ENCODE results near the gene PALLD.

DNA sequence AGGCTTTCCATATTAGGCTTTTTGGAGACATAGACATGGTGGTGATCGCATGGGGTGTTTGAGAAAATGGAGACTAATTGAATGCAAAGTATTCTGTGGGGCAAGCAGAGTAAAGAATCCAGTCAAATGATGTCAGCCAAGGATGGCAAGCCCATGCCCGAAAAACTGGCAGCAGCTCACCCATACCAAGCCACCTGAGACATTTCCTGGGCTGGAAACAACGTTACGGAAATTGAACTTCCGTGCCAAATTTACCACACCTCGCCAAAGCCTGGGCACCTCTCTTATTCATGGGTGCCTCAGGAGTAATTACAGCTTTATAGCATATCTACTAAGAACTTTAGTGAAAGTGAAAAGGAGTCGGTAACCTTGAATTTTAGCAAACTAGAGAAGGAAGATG lies 346.8 kb downstream of the PALLD start:
- TF ChIP-seq, protein P1, sequence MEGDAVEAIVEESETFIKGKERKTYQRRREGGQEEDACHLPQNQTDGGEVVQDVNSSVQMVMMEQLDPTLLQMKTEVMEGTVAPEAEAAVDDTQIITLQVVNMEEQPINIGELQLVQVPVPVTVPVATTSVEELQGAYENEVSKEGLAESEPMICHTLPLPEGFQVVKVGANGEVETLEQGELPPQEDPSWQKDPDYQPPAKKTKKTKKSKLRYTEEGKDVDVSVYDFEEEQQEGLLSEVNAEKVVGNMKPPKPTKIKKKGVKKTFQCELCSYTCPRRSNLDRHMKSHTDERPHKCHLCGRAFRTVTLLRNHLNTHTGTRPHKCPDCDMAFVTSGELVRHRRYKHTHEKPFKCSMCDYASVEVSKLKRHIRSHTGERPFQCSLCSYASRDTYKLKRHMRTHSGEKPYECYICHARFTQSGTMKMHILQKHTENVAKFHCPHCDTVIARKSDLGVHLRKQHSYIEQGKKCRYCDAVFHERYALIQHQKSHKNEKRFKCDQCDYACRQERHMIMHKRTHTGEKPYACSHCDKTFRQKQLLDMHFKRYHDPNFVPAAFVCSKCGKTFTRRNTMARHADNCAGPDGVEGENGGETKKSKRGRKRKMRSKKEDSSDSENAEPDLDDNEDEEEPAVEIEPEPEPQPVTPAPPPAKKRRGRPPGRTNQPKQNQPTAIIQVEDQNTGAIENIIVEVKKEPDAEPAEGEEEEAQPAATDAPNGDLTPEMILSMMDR (IDR thresholded peaks at IDR 0.05; ENCODE audit: low read length) = no peak
- TF ChIP-seq EZH2phosphoT487 (IDR thresholded peaks at IDR 0.05; ENCODE audit: low read length) (no peak), EZH2 (optimal IDR thresholded peaks at IDR 0.05; ENCODE audit: low read depth, low read length) (no peak)
